ENCODE data around the gene ADAMTS6. TPM values are rescaled to one million over a fixed set of nuclear protein-coding genes. Genes with fewer than 3 reads are reported as not detected.

The ADAMTS6 gene
- total and polyA plus RNA-seq, 2 experiments from 2014 or later = 0.78 to 2.0 TPM

DNA sequence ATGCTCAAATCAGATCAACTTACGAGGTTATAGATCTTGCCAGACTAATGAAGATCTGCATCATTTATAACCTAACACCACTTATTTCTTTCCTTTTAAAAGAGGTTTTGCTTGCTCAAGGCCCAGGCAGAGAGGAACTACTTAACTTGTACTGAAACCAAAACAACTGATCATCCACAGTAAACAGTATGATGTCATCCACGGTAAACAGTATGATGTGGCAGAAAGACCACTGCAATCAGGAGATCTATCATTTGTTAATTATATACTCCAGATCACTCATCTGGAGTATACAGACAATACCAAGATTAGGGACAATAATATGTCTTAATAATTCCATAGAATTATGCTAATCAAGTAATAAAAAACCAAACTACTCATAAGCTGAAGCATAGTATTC is 116.8 kb downstream of the ADAMTS6 start:
- Histone ChIP-seq H3F3A (replicated peaks; ENCODE audit: low read depth) (no peaks in the 10 kb centered on the region), H3K27ac (ENCODE audit: low read depth) (no peak overlapping the region), H3K4me2 (no peak overlapping the region), H3K79me2 (replicated peaks; ENCODE audit: insufficient read depth) (no peaks in the 10 kb centered on the region), H2AFZ (no peak overlapping the region), H4K20me1 (replicated peaks; ENCODE audit: insufficient read depth) (no peaks in the 10 kb centered on the region), H3K4me1 (ENCODE audit: insufficient read depth) (peaks cover 14% of the 10 kb centered on the region), H3K9me2 (ENCODE audit: insufficient read depth) (no peaks in the 10 kb centered on the region), H3K36me3 (ENCODE audit: insufficient read depth) (no peaks in the 10 kb centered on the region), H3K27me3 (ENCODE audit: insufficient read depth) (no peaks in the 10 kb centered on the region), H3K4me3 (no peak overlapping the region)
- Mint-ChIP-seq H3K36me3 (ENCODE audit: low read depth) (no peaks in the 10 kb centered on the region), H3K27ac (no peak overlapping the region), H3K9me3 (no peaks in the 10 kb centered on the region), H3K4me3 (no peak overlapping the region), H3K4me1 (peaks cover 24% of the 10 kb centered on the region; the same call in 2 of the 3 replicates), H3K27me3 (ENCODE audit: insufficient read depth, low read depth, poor library complexity) (no peaks in the 10 kb centered on the region)
- TF ChIP-seq STAT1 (IDR thresholded peaks at IDR 0.05; ENCODE audit: unreplicated experiment) = no peak
- no peak for TF ChIP-seq CREB1 (CRISPR knock-in tag; IDR thresholded peaks at IDR 0.05; ENCODE audit: low read depth)
- TF ChIP-seq EZH2phosphoT487 (IDR thresholded peaks at IDR 0.05; ENCODE audit: unreplicated experiment) = no peak
- TF ChIP-seq ZNF462 (CRISPR knock-in tag; IDR thresholded peaks at IDR 0.05) = no peak
- no peak for TF ChIP-seq JUNB (IDR thresholded peaks at IDR 0.05; ENCODE audit: unreplicated experiment)
- TF ChIP-seq ZNF114 (CRISPR knock-in tag; IDR thresholded peaks at IDR 0.05) = no peak
- no peak for TF ChIP-seq ZNF331 (CRISPR knock-in tag; IDR thresholded peaks at IDR 0.05; ENCODE audit: low read depth)
- TF ChIP-seq REST (IDR thresholded peaks at IDR 0.05; ENCODE audit: unreplicated experiment) = no peak
- TF ChIP-seq, protein P1, sequence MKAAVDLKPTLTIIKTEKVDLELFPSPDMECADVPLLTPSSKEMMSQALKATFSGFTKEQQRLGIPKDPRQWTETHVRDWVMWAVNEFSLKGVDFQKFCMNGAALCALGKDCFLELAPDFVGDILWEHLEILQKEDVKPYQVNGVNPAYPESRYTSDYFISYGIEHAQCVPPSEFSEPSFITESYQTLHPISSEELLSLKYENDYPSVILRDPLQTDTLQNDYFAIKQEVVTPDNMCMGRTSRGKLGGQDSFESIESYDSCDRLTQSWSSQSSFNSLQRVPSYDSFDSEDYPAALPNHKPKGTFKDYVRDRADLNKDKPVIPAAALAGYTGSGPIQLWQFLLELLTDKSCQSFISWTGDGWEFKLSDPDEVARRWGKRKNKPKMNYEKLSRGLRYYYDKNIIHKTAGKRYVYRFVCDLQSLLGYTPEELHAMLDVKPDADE (IDR thresholded peaks at IDR 0.05) = no peak
- no peak for TF ChIP-seq EZH2 (IDR thresholded peaks at IDR 0.05; ENCODE audit: low read depth, unreplicated experiment)
- TF ChIP-seq POLR2AphosphoS5 (IDR thresholded peaks at IDR 0.05; ENCODE audit: low read depth) = no peak
- TF ChIP-seq NANOG (IDR thresholded peaks at IDR 0.05; ENCODE audit: borderline replicate concordance) = no peak
- TF ChIP-seq, protein P2, sequence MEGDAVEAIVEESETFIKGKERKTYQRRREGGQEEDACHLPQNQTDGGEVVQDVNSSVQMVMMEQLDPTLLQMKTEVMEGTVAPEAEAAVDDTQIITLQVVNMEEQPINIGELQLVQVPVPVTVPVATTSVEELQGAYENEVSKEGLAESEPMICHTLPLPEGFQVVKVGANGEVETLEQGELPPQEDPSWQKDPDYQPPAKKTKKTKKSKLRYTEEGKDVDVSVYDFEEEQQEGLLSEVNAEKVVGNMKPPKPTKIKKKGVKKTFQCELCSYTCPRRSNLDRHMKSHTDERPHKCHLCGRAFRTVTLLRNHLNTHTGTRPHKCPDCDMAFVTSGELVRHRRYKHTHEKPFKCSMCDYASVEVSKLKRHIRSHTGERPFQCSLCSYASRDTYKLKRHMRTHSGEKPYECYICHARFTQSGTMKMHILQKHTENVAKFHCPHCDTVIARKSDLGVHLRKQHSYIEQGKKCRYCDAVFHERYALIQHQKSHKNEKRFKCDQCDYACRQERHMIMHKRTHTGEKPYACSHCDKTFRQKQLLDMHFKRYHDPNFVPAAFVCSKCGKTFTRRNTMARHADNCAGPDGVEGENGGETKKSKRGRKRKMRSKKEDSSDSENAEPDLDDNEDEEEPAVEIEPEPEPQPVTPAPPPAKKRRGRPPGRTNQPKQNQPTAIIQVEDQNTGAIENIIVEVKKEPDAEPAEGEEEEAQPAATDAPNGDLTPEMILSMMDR (conservative IDR thresholded peaks at IDR 0.05; ENCODE audit: low read depth in 2 of 2) = no peak
- DNase-seq (ENCODE audit: low spot score) (no peak), ATAC-seq (no peak)

Measured in GM23338 (cell line).